BE2C (cell line): ENCODE measurements around the gene ULK1.
"Not testable (repeated sequence)": the region's sequence is repeated elsewhere in the genome, so short reads cannot be mapped to it uniquely, and the experiment has no call there.

Experiments
- DNase-seq: peaks from one replicate; pipeline ENCODE4 v3.0.0-alpha.2; 2020
- H3K27me3 ChIP-seq: fragments of 250-450 bp; sonication (Bioruptor Pico); 2 replicates; pipeline ENCODE4 v1.5.1; 2020; ENCODE audit warnings: mild to moderate bottlenecking
- H3K36me3 ChIP-seq: fragments of 250-450 bp; sonication (Bioruptor Pico); 2 replicates; pipeline ENCODE4 v1.5.1; 2020; ENCODE audit warnings: mild to moderate bottlenecking
- H3K4me1 ChIP-seq: fragments of 250-450 bp; sonication (Bioruptor Pico); 2 replicates; pipeline ENCODE4 v1.5.1; 2020
- H3K4me3 ChIP-seq: 2 replicates; pipeline ENCODE4 v1.5.1; 2011; ENCODE audit warnings: low read depth, low read length
- H3K9me3 ChIP-seq: fragments of 250-450 bp; sonication (Bioruptor Pico); 2 replicates; pipeline ENCODE4 v1.5.1; 2020
- TF ChIP-seq, protein P1 (sequence below): IDR thresholded peaks from 2 replicates; pipeline ENCODE4 v1.5.1; 2012; ENCODE audit warnings: mild to moderate bottlenecking, low read depth, low read length

The ULK1 gene

GRCh38 chr12:131872154-131873051, 22.0 kb upstream of the ULK1 start:
- Histone ChIP-seq H3K9me3 (no peaks in the 10 kb centered on the region), H3K4me3 (no peak overlapping the region), H3K36me3 (no peaks in the 10 kb centered on the region), H3K4me1 (no peaks in the 10 kb centered on the region), H3K27me3 (no peaks in the 10 kb centered on the region)
- TF ChIP-seq, protein P1, sequence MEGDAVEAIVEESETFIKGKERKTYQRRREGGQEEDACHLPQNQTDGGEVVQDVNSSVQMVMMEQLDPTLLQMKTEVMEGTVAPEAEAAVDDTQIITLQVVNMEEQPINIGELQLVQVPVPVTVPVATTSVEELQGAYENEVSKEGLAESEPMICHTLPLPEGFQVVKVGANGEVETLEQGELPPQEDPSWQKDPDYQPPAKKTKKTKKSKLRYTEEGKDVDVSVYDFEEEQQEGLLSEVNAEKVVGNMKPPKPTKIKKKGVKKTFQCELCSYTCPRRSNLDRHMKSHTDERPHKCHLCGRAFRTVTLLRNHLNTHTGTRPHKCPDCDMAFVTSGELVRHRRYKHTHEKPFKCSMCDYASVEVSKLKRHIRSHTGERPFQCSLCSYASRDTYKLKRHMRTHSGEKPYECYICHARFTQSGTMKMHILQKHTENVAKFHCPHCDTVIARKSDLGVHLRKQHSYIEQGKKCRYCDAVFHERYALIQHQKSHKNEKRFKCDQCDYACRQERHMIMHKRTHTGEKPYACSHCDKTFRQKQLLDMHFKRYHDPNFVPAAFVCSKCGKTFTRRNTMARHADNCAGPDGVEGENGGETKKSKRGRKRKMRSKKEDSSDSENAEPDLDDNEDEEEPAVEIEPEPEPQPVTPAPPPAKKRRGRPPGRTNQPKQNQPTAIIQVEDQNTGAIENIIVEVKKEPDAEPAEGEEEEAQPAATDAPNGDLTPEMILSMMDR, result no peak
- DNase-seq, result peak; percentile 73

- no peak overlapping the region for H3K4me3 ChIP-seq
- no peaks in the 10 kb centered on the region for H3K36me3 ChIP-seq
- no peaks in the 10 kb centered on the region for H3K9me3 ChIP-seq
- TF ChIP-seq, protein P1, result no peak
- no peak for DNase-seq
- H3K27me3 ChIP-seq, result no peaks in the 10 kb centered on the region
- H3K4me1 ChIP-seq, result no peaks in the 10 kb centered on the region
These were observed 21.1 kb upstream of the ULK1 start for GRCh38 chr12:131873293-131873692.

GRCh38 chr12:131874972-131875371, 19.4 kb upstream of the ULK1 start:
- H3K36me3 ChIP-seq, DNase-seq, H3K4me3 ChIP-seq, H3K27me3 ChIP-seq, H3K9me3 ChIP-seq, H3K4me1 ChIP-seq: not testable (repeated sequence)

GRCh38 chr12:131877216-131877615, 17.2 kb upstream of the ULK1 start:
- DNase-seq, result peak; percentile 36
- not testable (repeated sequence) for H3K9me3 ChIP-seq, H3K36me3 ChIP-seq, H3K27me3 ChIP-seq, H3K4me1 ChIP-seq, H3K4me3 ChIP-seq

GRCh38 chr12:131878436-131878835, 16.0 kb upstream of the ULK1 start:
- DNase-seq, H3K27me3 ChIP-seq, H3K9me3 ChIP-seq, H3K36me3 ChIP-seq, H3K4me3 ChIP-seq, H3K4me1 ChIP-seq: not testable (repeated sequence)

DNA sequence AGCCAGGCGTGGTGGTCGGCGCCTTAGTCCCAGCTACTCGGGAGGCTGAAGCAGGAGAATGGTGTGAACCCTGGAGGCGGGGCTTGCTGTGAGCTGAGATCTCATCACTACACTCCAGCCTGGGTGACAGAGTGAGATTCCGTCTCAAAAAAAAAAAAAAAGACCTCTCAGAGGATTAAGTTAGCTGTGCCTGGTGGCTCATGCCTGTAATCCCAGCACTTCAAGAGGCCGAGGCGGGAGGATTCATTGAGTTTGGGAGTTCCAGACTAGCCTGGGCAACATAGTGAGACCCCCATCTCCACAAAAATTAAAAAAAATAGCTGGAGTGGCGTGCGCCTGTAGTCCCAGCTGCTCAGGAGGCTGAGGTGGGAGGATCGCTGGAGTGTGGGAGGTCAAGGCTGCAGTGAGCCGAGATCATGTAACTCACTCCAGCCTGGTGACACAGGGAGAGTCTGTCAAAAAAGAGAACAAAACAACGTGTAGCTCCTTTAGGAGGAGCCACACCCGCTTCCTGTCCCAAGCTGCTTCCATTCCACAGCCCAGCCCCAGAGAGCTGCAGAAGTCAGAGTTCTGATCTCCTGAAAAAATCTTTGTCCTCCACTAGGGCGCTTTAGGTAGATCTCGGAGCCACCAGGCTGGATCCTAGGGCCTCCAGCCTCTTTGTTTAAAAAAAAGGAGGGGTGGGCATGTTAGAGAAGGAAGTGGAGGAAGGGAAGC, 11.5 kb upstream of the ULK1 start:
- Histone ChIP-seq H3K36me3 (no peaks in the 10 kb centered on the region), H3K27me3 (no peaks in the 10 kb centered on the region), H3K9me3 (no peaks in the 10 kb centered on the region), H3K4me1 (no peaks in the 10 kb centered on the region), H3K4me3 (no peak overlapping the region)
- no peak for DNase-seq
- TF ChIP-seq, protein P1, result no peak

DNA sequence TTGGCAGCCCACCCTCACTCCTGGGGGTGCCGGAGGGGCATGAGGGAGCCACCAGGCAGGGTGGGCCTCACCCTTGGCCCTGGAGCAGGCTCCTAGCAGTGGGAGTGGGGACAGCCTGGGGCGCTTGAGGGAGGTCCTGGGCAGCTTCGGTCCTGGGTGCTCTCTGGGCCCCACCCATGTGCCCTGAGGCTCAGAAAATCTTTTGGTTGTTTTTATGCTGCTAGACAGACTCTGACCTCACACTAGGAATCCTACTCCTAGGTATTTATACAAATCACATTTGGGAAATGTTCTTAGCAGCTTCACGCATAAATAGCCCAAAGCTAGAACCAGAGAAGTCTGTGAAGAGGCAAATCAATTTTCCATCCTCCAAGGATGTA, 10.9 kb upstream of the ULK1 start:
- no peaks in the 10 kb centered on the region for H3K4me1 ChIP-seq
- no peaks in the 10 kb centered on the region for H3K9me3 ChIP-seq
- no peak for DNase-seq
- no peaks in the 10 kb centered on the region for H3K27me3 ChIP-seq
- H3K4me3 ChIP-seq, result no peak overlapping the region
- no peaks in the 10 kb centered on the region for H3K36me3 ChIP-seq
- TF ChIP-seq, protein P1, result no peak

DNA sequence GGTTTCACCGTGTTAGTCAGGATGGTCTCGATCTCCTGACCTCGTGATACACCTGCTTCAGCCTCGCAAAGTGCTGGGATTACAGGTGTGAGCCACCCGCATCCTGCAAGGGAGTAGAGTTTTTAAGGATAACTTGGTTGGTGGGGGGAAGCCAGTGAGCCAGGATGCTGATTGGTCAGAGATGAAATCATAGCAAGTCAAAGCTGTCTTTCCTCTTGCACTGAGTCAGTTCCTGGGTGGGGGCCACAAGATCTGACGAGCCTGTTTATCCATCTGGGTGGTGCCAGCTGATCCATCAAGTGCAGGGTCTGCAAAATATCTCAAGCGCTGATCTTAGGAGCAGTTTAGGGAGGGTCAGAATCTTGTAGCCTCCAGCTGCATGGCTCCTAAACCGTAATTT, 9.3 kb upstream of the ULK1 start:
- H3K36me3 ChIP-seq, H3K4me1 ChIP-seq, H3K4me3 ChIP-seq, DNase-seq, H3K9me3 ChIP-seq, H3K27me3 ChIP-seq: not testable (repeated sequence)
